Fibroblast of skin of left biceps (primary cell): ENCODE results near the gene CHD9.

Experiments used
- DNase-seq, 2 experiments: peaks; one replicate each; pipeline ENCODE4 v3.0.0-alpha.2; 2013; ENCODE audit warnings: low read depth in 2 of 2

Gene CHD9

GRCh38 chr16:53187775-53188174 lies 133.0 kb downstream of the CHD9 start:
- DNase-seq: no peak

DNA sequence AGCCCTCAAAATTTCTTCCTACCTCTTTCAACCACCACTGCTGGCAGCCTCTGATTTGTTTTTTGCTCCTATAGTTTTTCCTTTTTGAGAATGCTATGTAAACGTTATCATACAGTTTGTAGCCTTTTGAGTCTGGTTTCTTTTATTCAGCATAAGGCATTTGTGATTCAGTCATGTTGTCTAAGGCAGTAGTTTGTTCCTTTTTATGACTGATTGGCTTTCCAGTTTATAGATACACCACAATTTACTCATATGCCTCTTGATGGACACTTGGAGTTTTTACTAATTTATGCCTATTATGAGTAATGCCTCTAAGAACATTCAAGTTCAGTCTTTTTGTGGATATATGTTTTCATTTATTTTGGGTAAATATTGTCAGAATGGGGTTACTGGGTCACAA lies 136.6 kb downstream of the CHD9 start:
- DNase-seq: no peak

GRCh38 chr16:53198933-53199332 lies 144.1 kb downstream of the CHD9 start:
- DNase-seq: no peak

DNA sequence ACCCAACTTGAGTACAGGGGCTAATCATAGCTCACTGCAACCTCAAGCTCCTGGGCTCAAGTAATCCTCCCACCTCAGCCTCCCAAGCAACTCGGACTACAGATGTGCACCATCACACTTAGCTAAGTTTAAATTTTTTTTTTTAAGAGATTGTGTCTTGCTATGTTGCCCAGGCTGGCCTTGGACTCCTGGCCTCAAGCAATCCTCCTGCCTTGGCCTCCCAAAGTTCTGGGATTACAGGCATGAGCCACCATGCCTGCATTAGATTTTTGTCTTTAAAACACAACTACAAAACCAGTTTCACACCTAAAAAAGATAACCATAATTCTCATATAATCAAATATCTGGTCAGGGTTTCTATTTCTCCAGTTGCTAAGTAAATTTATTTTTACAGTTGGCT lies 147.1 kb downstream of the CHD9 start:
- no peak for DNase-seq

- DNase-seq: no peak
Measured at GRCh38 chr16:53202398-53202797, 147.6 kb downstream of the CHD9 start.

DNA sequence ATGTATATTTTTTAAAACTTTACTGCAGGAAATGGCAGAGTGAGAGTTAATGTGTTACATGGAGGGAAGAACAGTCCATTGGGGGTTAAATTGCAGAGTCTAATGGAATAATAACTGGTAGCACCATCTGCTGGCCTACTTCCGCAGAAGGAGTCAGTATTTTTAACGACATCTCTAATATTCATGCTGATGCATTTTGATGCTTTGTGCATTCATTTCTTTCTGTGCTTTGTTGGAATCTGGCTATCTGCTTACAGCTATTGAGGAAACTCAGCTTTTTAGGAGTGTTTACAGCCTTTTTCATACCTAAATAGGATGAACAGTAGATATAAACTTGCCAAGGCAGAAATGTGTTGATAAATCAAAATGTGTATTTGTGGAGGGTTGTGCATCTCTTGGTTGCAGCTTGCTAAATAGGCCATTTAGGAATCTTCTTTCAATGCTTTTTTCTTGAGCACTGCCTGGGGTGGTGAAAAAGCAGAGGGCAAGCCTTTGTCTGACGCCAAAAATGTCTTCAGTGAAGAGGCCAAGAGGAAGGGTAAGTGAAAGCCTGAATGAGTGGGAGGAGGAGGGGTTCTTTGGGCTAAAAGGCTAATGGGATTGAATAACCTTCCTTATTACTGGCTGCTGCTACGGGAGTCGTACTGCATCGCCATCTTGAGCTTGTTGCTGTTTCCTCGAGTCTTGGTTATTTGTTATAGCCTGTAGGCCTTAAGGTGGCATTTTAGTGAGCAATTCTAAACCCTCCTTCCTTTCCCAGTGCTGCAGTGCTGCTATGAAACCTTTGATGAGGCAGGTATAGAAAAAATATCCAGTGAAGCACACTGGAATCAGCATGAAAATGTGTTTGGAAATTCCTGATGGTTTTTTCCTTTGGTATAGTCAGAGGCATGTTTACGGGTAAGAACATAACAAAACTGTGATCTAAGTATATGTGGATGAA lies 153.3 kb downstream of the CHD9 start:
- peak; percentile 58 to 60 for DNase-seq

DNA sequence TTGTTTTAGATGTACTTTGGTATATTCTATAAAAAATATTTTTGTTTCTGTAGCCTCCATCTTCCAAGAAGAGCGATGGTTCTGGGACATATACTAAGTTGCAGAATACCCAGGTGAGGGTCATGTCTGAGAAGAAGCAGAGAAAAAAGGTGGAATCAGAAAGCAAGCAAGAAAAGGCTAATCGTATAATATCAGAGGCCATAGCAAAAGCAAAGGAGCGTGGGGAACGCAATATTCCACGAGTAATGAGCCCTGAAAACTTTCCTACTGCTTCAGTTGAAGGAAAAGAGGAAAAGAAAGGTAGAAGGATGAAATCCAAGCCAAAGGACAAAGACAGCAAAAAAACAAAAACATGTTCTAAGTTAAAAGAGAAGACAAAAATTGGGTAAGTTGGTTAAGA lies 154.6 kb downstream of the CHD9 start:
- DNase-seq: no peak

GRCh38 chr16:53209877-53210276 lies 155.1 kb downstream of the CHD9 start:
- no peak for DNase-seq

GRCh38 chr16:53211253-53211652 lies 156.5 kb downstream of the CHD9 start:
- no peak for DNase-seq

DNA sequence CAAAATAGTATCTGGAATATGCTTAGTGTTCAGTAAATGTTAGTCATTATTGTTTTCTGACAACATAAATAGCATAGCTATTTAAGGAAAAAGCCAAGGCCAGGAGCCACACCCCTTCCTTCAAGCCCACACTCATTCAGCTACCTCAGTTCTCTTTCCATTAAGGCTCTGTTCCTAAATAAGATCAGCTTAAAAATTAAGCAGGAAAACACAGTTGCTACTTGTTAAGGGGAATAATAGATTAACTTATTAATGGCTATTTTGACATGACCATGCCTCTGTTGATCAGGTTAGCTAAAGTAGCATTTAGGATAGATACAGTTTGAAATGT lies 158.1 kb downstream of the CHD9 start:
- DNase-seq: no peak

GRCh38 chr16:53213542-53213941 lies 158.8 kb downstream of the CHD9 start:
- DNase-seq: no peak

DNA sequence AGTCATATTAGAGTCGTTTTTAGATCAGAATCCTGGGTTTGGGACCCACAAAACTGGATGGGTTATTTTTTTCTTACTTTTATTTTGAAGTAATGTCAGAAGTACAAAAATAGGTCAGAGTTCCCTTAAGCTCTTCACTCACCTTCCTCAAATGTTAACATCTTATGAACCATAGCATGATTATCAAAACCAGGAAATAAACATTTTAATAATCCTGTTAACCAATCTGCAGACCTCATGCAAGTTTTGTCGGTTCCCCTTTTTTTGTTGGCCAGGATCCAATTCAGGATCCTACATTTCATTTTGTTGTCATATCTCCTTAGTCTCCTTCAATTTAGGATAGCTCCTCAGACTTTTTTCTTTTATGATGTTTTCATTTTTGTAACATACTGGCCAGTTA lies 162.0 kb downstream of the CHD9 start:
- DNase-seq: no peak

DNA sequence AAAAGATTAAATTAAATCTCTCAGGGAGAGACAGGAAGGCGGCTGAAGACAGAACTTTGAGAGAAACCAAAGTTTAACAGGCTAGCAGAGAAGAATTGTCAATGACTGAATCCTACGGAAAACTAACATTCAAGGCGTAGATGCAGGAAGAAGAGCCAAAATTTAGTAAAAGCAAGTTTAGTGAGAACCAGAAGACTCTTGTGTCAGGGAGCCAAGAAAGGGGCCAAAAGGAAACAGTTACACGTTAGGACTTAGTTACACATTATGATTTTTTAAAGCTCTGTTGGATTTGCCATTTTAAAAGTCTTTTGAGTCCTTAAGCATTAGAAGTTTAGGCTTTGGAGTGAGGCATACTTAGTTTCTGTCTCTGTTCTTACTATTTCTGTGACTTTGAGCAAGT lies 164.6 kb downstream of the CHD9 start:
- no peak for DNase-seq

- DNase-seq: no peak
Measured at GRCh38 chr16:53219795-53220454, 165.1 kb downstream of the CHD9 start.

DNA sequence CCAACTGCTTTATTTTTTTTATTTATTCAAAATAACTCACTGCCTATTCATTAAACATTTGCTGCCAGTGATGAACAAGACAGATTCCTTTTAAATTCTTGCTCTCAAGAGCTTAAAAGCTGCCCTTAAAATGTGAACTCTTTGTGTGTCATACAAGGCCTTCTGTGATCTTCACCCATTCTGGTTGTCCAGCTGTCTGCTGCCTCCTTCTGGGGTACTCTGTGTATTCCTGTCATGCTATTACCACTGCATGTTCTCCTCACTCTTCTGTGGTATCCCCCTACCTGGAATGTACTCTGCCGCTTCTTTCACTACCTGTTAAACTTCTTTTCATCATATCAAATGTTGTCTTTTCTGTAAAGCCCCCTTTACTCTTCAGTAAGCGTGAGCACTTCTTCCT lies 165.8 kb downstream of the CHD9 start:
- DNase-seq: no peak

- DNase-seq: no peak
Measured at GRCh38 chr16:53224951-53225533, 170.3 kb downstream of the CHD9 start.

DNA sequence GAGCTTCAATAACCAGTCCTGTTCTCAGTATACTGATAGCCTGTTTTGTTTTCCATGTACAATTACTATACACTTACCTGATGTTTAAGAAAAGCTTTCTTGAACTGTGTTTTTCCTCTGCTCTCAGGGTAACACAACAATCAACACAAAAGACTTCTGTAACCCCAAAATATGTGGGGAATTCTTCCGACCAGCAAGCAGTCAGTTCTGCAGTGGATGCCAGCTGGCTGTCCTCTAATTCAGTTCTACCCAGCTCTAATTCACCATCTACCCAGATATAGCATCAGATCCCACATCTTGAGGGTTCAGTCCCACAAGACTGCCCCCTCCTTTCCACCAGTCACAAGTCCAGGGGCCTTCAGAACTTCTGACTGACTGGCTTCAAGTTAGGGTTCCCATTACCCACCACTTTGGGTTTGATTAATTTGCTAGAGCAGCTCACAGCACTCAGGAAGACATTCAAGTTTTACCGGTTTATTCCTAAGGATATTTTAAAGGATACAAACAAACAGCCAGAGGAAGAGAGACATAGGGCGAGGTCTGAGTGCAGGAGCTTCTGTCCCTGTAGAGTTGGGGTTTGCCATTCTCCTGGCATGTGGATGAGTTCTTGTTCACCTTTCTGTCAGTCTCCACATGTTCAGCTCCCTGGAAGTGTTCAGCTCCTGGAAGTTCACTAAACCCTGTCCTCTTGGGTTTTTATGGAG lies 178.2 kb downstream of the CHD9 start:
- DNase-seq: no peak

- DNase-seq: no peak
Measured at GRCh38 chr16:53234836-53235235, 180.0 kb downstream of the CHD9 start.

DNA sequence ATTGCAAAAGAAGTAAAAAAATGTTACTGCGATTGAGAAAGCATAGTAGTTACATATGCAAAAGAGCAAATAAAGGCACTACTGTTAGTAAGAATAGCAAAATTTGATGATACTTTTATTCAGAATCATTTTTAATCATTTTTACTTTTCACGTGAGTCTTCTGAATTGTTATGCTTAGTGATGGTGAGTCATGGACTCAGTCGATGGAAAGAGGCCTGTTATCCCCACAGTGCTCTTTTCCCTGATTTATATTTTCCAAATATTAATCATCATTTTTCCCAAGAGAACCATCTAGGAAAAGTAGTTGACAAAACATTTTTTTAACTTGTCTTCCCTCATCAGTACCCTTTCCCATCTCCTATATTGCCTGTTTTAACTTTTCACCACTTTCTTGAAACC lies 181.1 kb downstream of the CHD9 start:
- DNase-seq: no peak

DNA sequence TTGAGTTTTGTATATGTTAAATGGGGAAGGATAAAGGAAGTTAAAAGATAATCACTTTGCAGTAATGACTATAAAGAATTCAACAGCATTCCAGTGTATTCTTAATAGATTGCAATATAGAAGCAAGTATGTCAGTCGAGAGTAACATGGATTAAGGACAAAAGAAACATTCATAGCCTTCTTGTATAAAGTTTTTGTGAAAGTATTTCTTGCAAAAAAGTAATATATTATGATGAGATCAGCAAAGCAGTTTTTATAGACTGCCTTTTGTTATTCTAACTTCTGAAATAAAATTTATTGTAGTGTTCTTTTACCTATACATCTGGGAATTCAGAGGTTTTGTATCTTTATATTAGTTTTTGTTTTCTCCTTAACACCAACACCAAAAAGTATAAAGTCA lies 194.5 kb downstream of the CHD9 start:
- DNase-seq: no peak

DNA sequence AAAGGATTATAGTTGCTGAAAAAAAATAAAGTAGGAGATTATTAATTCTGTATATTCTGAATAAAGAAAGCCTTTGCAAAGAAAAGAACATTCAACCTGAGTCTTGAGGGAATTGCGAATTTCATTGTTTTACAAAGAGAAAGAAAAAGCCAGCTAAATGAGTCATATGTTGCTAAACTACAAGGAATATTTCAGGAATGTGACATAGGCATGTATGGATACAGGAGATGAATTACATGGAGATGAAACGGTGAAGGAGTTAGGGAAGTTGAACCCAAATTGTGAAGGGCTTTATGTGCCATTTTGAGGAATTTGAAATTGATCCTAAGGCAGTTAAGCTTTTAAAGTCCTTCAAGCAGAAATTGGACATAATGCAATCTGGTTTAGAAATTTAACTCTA lies 202.2 kb downstream of the CHD9 start:
- peak; percentile 31 to 47 for DNase-seq

GRCh38 chr16:53258809-53259208 lies 204.0 kb downstream of the CHD9 start:
- no peak for DNase-seq
